ENCODE results near the gene DPM3. TPM values are rescaled to one million over a fixed set of nuclear protein-coding genes. Genes with fewer than 3 reads are reported as not detected.
"Not testable (repeated sequence)": the region's sequence is repeated elsewhere in the genome, so short reads cannot be mapped to it uniquely, and the experiment has no call there.

DPM3 gene
- total and polyA plus RNA-seq, 2 donors (not counting 1 experiment from before 2014, with no cell fraction given): 39.9 to 97.3 TPM

- ChIA-PET POLR2A (interaction anchor here (0.7 kb wide), 1 partner anchor 28 kb away, joined by 8 read pairs; no protein-coding TSS in a partner anchor), CTCF (interaction anchor here (0.6 to 2.9 kb wide), 6 partner anchors 8 to 512 kb away, joined by 3 to 13 read pairs (median 4); partner anchors contain the start of gene KRTCAP2)
- H3K9me3 Mint-ChIP-seq (ENCODE audit: insufficient read depth); H3K27ac Mint-ChIP-seq; ATAC-seq (ENCODE audit: low read depth); H3K4me3 Mint-ChIP-seq; H4K20me1 ChIP-seq (ENCODE audit: control insufficient read depth, insufficient read depth, low read length, poor library complexity, severe bottlenecking); H3K4me2 ChIP-seq (replicated peaks; ENCODE audit: low read depth, low read length, poor library complexity, severe bottlenecking); H3K9ac ChIP-seq (ENCODE audit: low read length); H3K27me3 ChIP-seq (replicated peaks in 1 of 4; ENCODE audit: control extremely low read depth in 1 of 4, control insufficient read depth in 3 of 4, insufficient read depth in 4 of 4, low read length in 3 of 4); H3K4me3 ChIP-seq (ENCODE audit: control extremely low read depth in 1 of 5, extremely low read depth in 1 of 5, insufficient read depth in 1 of 5, low read depth in 2 of 5, low read length in 4 of 5); DNase-seq; H3K79me2 ChIP-seq (ENCODE audit: control insufficient read depth, insufficient read depth, low read length); H3K27ac ChIP-seq (ENCODE audit: low read length in 2 of 2); H3K27me3 Mint-ChIP-seq; H2AFZ ChIP-seq (ENCODE audit: insufficient read depth, low read depth, low read length, poor library complexity, severe bottlenecking): not testable (repeated sequence)
- 100% methylated on average over 4 of the region's 11 CpGs for WGBS (ENCODE audit: insufficient coverage)
- peaks cover 20% of the 10 kb centered on the region for H3K4me1 Mint-ChIP-seq
- intact Hi-C loops (cut with micrococcal nuclease): loop anchor here (5.0 kb wide), 1 partner anchor 37 kb away; the partner anchor contains the start of gene EFNA1
- Histone ChIP-seq H3K4me1 (ENCODE audit: control insufficient read depth in 2 of 2, insufficient read depth in 2 of 2, low read length in 2 of 2) (peaks cover 10 to 22% of the 10 kb centered on the region in 2 donors), H3K9me3 (ENCODE audit: control extremely low read depth in 1 of 3, control insufficient read depth in 2 of 3, insufficient read depth in 1 of 3, low read length in 2 of 3) (peaks cover 0 to 10% (median 0%) of the 10 kb centered on the region in 3 donors), H3K36me3 (replicated peaks in 1 of 2; ENCODE audit: control extremely low read depth in 1 of 2, control insufficient read depth in 1 of 2, extremely low read depth in 1 of 2, insufficient read depth in 2 of 2, low read length in 1 of 2) (peaks cover 0 to 10% of the 10 kb centered on the region in 2 experiments)
Measured at GRCh38 chr1:155164625-155165024, 24.3 kb upstream of the DPM3 start.

- Histone ChIP-seq H3K4me1 (ENCODE audit: control insufficient read depth in 2 of 2, insufficient read depth in 2 of 2, low read length in 2 of 2) (peaks cover 10 to 22% of the 10 kb centered on the region in 2 donors), H3K9me3 (ENCODE audit: control extremely low read depth in 1 of 3, control insufficient read depth in 2 of 3, insufficient read depth in 1 of 3, low read length in 2 of 3) (peaks cover 0 to 10% (median 0%) of the 10 kb centered on the region in 3 donors)
- intact Hi-C loops (cut with micrococcal nuclease); H3K9me3 Mint-ChIP-seq (ENCODE audit: insufficient read depth); H3K9ac ChIP-seq (ENCODE audit: low read length); H3K27ac Mint-ChIP-seq; H3K27ac ChIP-seq (ENCODE audit: low read length in 2 of 2); H3K36me3 ChIP-seq (replicated peaks in 1 of 2; ENCODE audit: control extremely low read depth in 1 of 2, control insufficient read depth in 1 of 2, extremely low read depth in 1 of 2, insufficient read depth in 2 of 2, low read length in 1 of 2); H2AFZ ChIP-seq (ENCODE audit: insufficient read depth, low read depth, low read length, poor library complexity, severe bottlenecking); H3K4me3 Mint-ChIP-seq; H3K27me3 ChIP-seq (replicated peaks in 1 of 4; ENCODE audit: control extremely low read depth in 1 of 4, control insufficient read depth in 3 of 4, insufficient read depth in 4 of 4, low read length in 3 of 4); H3K27me3 Mint-ChIP-seq; DNase-seq; H3K4me3 ChIP-seq (ENCODE audit: control extremely low read depth in 1 of 5, extremely low read depth in 1 of 5, insufficient read depth in 1 of 5, low read depth in 2 of 5, low read length in 4 of 5); H4K20me1 ChIP-seq (ENCODE audit: control insufficient read depth, insufficient read depth, low read length, poor library complexity, severe bottlenecking); H3K4me2 ChIP-seq (replicated peaks; ENCODE audit: low read depth, low read length, poor library complexity, severe bottlenecking); POLR2A ChIA-PET; ATAC-seq (ENCODE audit: low read depth); H3K79me2 ChIP-seq (ENCODE audit: control insufficient read depth, insufficient read depth, low read length): not testable (repeated sequence)
- WGBS (ENCODE audit: insufficient coverage): no CpG with 5 or more reads among the region's 4 CpGs
- peaks cover 16% of the 10 kb centered on the region for H3K4me1 Mint-ChIP-seq
- CTCF ChIA-PET: interaction anchor here (1.1 to 2.9 kb wide), 5 partner anchors 9 to 72 kb away, joined by 3 to 13 read pairs (median 5); partner anchors contain the start of gene KRTCAP2
Measured at GRCh38 chr1:155163785-155164184, 23.5 kb upstream of the DPM3 start.

GRCh38 chr1:155162631-155163030 lies 22.3 kb upstream of the DPM3 start:
- H3K9ac ChIP-seq (ENCODE audit: low read length); H3K27ac ChIP-seq (ENCODE audit: low read length in 2 of 2); H3K27me3 ChIP-seq (replicated peaks in 1 of 4; ENCODE audit: control extremely low read depth in 1 of 4, control insufficient read depth in 3 of 4, insufficient read depth in 4 of 4, low read length in 3 of 4); ATAC-seq (ENCODE audit: low read depth); H3K9me3 Mint-ChIP-seq (ENCODE audit: insufficient read depth); H3K27ac Mint-ChIP-seq; H3K27me3 Mint-ChIP-seq; intact Hi-C loops (cut with micrococcal nuclease); H3K4me3 Mint-ChIP-seq; H3K36me3 ChIP-seq (replicated peaks in 1 of 2; ENCODE audit: control extremely low read depth in 1 of 2, control insufficient read depth in 1 of 2, extremely low read depth in 1 of 2, insufficient read depth in 2 of 2, low read length in 1 of 2); H3K79me2 ChIP-seq (ENCODE audit: control insufficient read depth, insufficient read depth, low read length); DNase-seq; H3K4me2 ChIP-seq (replicated peaks; ENCODE audit: low read depth, low read length, poor library complexity, severe bottlenecking); H2AFZ ChIP-seq (ENCODE audit: insufficient read depth, low read depth, low read length, poor library complexity, severe bottlenecking); H3K4me3 ChIP-seq (ENCODE audit: control extremely low read depth in 1 of 5, extremely low read depth in 1 of 5, insufficient read depth in 1 of 5, low read depth in 2 of 5, low read length in 4 of 5); H4K20me1 ChIP-seq (ENCODE audit: control insufficient read depth, insufficient read depth, low read length, poor library complexity, severe bottlenecking): not testable (repeated sequence)
- H3K9me3 ChIP-seq (ENCODE audit: control extremely low read depth in 1 of 3, control insufficient read depth in 2 of 3, insufficient read depth in 1 of 3, low read length in 2 of 3): peaks cover 0 to 10% (median 0%) of the 10 kb centered on the region in 3 donors
- ChIA-PET POLR2A (interaction anchor here (1.1 kb wide), 1 partner anchor 11 kb away, joined by 5 read pairs; no protein-coding TSS in a partner anchor), CTCF (interaction anchor here (0.6 to 2.9 kb wide), 5 partner anchors 10 to 116 kb away, joined by 3 to 13 read pairs (median 4); partner anchors contain the start of gene KRTCAP2)
- 100% methylated on average over 4 of the region's 6 CpGs for WGBS (ENCODE audit: insufficient coverage)
- peaks cover 12% of the 10 kb centered on the region for H3K4me1 Mint-ChIP-seq
- H3K4me1 ChIP-seq (ENCODE audit: control insufficient read depth in 2 of 2, insufficient read depth in 2 of 2, low read length in 2 of 2): peaks cover 8 to 18% of the 10 kb centered on the region in 2 donors

Measured in B cell (primary cell).